HepG2 (cell line): ENCODE measurements around the gene FXYD5. TPM values are rescaled to one million over a fixed set of nuclear protein-coding genes. Genes with fewer than 3 reads are reported as not detected.

Source experiments
- ATAC-seq: fragments of 200-7000 bp; cut with Tn5 transposase; 3 replicates; pipeline ENCODE4 v1.9.1; 2020; ENCODE audit warnings: mild to moderate bottlenecking, moderate library complexity
- BruUV-seq: library from RNA; stranded (reverse); fragments of 400-500 nt; replicated peaks from 2 replicates; lab custom pipeline; 2021; lab: Mats Ljungman, UMichigan
- CTCF ChIA-PET: fragments of 300-600 bp; formaldehyde crosslinking; extraction: SDS; loops from one replicate; lab custom pipeline; 2021; ENCODE audit warnings: low total read pairs, inconsistent platforms, low intra/inter-chr PET ratio; lab: Yijun Ruan, JAX
- POLR2A ChIA-PET: fragments of 350-600 bp; sonication (Branson Sonifier 250); formaldehyde crosslinking; loops from one replicate; lab custom pipeline; 2020; ENCODE audit warnings: antibody characterized with exemption, inconsistent platforms; lab: Yijun Ruan, JAX
- DNase-seq: peaks from one replicate; pipeline ENCODE4 v3.0.0-alpha.2; 2015; ENCODE audit warnings: low spot score
- FAIRE-seq: peaks from 3 replicates; lab custom pipeline; 2011; peaks lifted over from hg19 to GRCh38; lab: Jason Lieb, UNC
- H2AFZ ChIP-seq: one replicate; pipeline ENCODE4 v1.6.1; 2011; ENCODE audit warnings: low read length, inconsistent platforms
- H3K27ac ChIP-seq: fragments of 300-600 bp; 3 replicates; pipeline ENCODE4 v1.8.0; 2011; ENCODE audit warnings: mixed run types, mild to moderate bottlenecking, mixed read lengths, low read length, inconsistent platforms; ENCODE audit not compliant: insufficient read depth; ENCODE audit errors: extremely low read length
- H3K27me3 ChIP-seq, 2 experiments: fragments of 200-600 bp in 1 of 2; 2 replicates in 1 of 2; 3 replicates in 1 of 2; pipeline versions ENCODE4 v1.6.0 to v1.8.0; 2011; ENCODE audit warnings: low read length in 2 of 2, mild to moderate bottlenecking in 2 of 2, moderate library complexity in 2 of 2, inconsistent platforms in 1 of 2; ENCODE audit not compliant: insufficient read depth in 2 of 2, control insufficient read depth in 1 of 2
- H3K36me3 ChIP-seq, 2 experiments: fragments of 200-600 bp in 1 of 2; replicated peaks in 1 of 2; 2 replicates in 1 of 2; 3 replicates in 1 of 2; pipeline versions ENCODE4 v1.5.1 to v1.8.0; 2011; ENCODE audit warnings: low read length in 2 of 2, inconsistent platforms in 1 of 2; ENCODE audit not compliant: insufficient read depth in 2 of 2, control insufficient read depth in 1 of 2
- H3K4me1 ChIP-seq: 2 replicates; pipeline ENCODE4 v1.5.1; 2012; ENCODE audit warnings: low read length, inconsistent platforms; ENCODE audit not compliant: insufficient read depth
- H3K4me2 ChIP-seq: 2 replicates; pipeline ENCODE4 v1.6.0; 2011; ENCODE audit warnings: low read depth, low read length, inconsistent platforms
- H3K4me3 ChIP-seq, 3 experiments: fragments of 200-600 bp in 1 of 3; sonication (generic), shearing (Covaris generic) in 1 of 3; replicated peaks in 1 of 3; 2 replicates each; pipeline ENCODE4 v1.5.1; 2011 to 2016; ENCODE audit warnings: low read length in 3 of 3, inconsistent platforms in 2 of 3, low read depth in 2 of 3, mild to moderate bottlenecking in 2 of 3, control low read depth in 1 of 3, mixed read lengths in 1 of 3; ENCODE audit not compliant: insufficient read depth in 1 of 3
- H3K79me2 ChIP-seq: one replicate; pipeline ENCODE4 v1.6.1; 2011; ENCODE audit warnings: low read length, inconsistent platforms; ENCODE audit not compliant: insufficient read depth
- H3K9ac ChIP-seq: 2 replicates; pipeline ENCODE4 v1.6.0; 2011; ENCODE audit warnings: mild to moderate bottlenecking, low read depth, low read length, inconsistent platforms; ENCODE audit not compliant: insufficient read depth
- H3K9me3 ChIP-seq: 2 replicates; pipeline ENCODE4 v1.5.1; 2012; ENCODE audit warnings: mild to moderate bottlenecking, low read length
- H4K20me1 ChIP-seq: 2 replicates; pipeline ENCODE4 v1.6.0; 2011; ENCODE audit warnings: inconsistent platforms, mild to moderate bottlenecking, low read length, moderate library complexity; ENCODE audit not compliant: insufficient read depth
- CEBPB ChIP-seq: IDR thresholded peaks from 2 replicates; pipeline ENCODE4 v1.6.1; 2011; ENCODE audit warnings: low read depth, low read length, improper control_type of control experiment, borderline replicate concordance
- GABPB1 ChIP-seq: IDR thresholded peaks from 2 replicates; pipeline ENCODE4 v1.6.1; 2016; ENCODE audit warnings: mild to moderate bottlenecking, missing genetic modification reagents, moderate library complexity, missing compliant biosample characterization
- MED1 ChIP-seq: sonication (generic); formaldehyde crosslinking; IDR thresholded peaks from 2 replicates; pipeline ENCODE4 v1.4.0; 2020; ENCODE audit warnings: missing genetic modification reagents
- NCOA2 ChIP-seq: sonication (generic); formaldehyde crosslinking; IDR thresholded peaks from 2 replicates; pipeline ENCODE4 v1.8.0; 2022; ENCODE audit warnings: inconsistent platforms
- RCOR2 ChIP-seq: IDR thresholded peaks from 2 replicates; pipeline ENCODE4 v1.6.1; 2016; ENCODE audit warnings: missing biosample characterization, missing genetic modification reagents
- RXRB ChIP-seq: IDR thresholded peaks from 2 replicates; pipeline ENCODE4 v1.6.1; 2016; ENCODE audit warnings: borderline replicate concordance, missing genetic modification reagents, missing compliant biosample characterization
- SALL1 ChIP-seq: sonication (generic); formaldehyde crosslinking; IDR thresholded peaks from 2 replicates; pipeline ENCODE4 v1.8.0; 2022; ENCODE audit warnings: mild to moderate bottlenecking, missing genetic modification reagents
- ZBTB20 ChIP-seq: sonication (generic); formaldehyde crosslinking; IDR thresholded peaks from 2 replicates; pipeline ENCODE4 v1.8.1; 2023; ENCODE audit warnings: missing genetic modification reagents, low read depth, mild to moderate bottlenecking, borderline replicate concordance
- ZNF160 ChIP-seq: sonication (generic); formaldehyde crosslinking; IDR thresholded peaks from 2 replicates; pipeline ENCODE4 v1.8.0; 2022; ENCODE audit warnings: mild to moderate bottlenecking, inconsistent platforms, missing genetic modification reagents
- ZNF552 ChIP-seq: sonication (generic); formaldehyde crosslinking; IDR thresholded peaks from 2 replicates; pipeline ENCODE4 v1.9.0; 2022; ENCODE audit warnings: missing genetic modification reagents, mild to moderate bottlenecking, borderline replicate concordance
- ZNF644 ChIP-seq: IDR thresholded peaks from 2 replicates; pipeline ENCODE4 v1.6.1; 2016; ENCODE audit warnings: low read depth
- ZNF687 ChIP-seq: sonication (generic); formaldehyde crosslinking; IDR thresholded peaks from 2 replicates; pipeline ENCODE4 v1.5.1; 2020; ENCODE audit warnings: mild to moderate bottlenecking, missing genetic modification reagents, moderate library complexity
- ZSCAN20 ChIP-seq: sonication (generic); formaldehyde crosslinking; IDR thresholded peaks from 2 replicates; pipeline ENCODE4 v1.4.0; 2020; ENCODE audit warnings: missing genetic modification reagents, mild to moderate bottlenecking, borderline replicate concordance
- WGBS: methylation state at CpG from one replicate; pipeline ENCODE4 v1.1.6; 2017; ENCODE audit warnings: low lambda C conversion rate; 5-methylcytosine and 5-hydroxymethylcytosine counted together
- in situ Hi-C: cut with HindIII; loops from 2 replicates; pipeline ENCODE4 v1.10.0; 2017; ENCODE audit warnings: low pct_unique_long_range_greater_than_20kb; ENCODE audit not compliant: extremely low pct_ligation_motif_present
- intact Hi-C: fragments of 100-400 bp; cut with micrococcal nuclease; formaldehyde crosslinking; loops from one replicate; pipeline ENCODE4 v1.10.0; 2022; ENCODE audit not compliant: unreplicated experiment
- polyA plus RNA-seq, 8 experiments: library from polyadenylated mRNA; depleted of rRNA in 3 of 8; stranded (reverse) in 7 of 8; unstranded in 1 of 8; fragments of >200 nt; fragmentation: Illumina TruSeq in 4 of 8; extraction: Trizol in 4 of 8; gene quantifications; 2 replicates each; pipeline versions ENCODE4 v1.2.1 to v1.2.3, GENCODE V29; 2011 to 2016; ENCODE audit warnings: low read depth in 4 of 8, missing spikeins in 1 of 8, mixed read lengths in 1 of 8; ENCODE audit not compliant: insufficient read depth in 1 of 8
- total RNA-seq, 5 experiments: library from RNA; depleted of rRNA; stranded (reverse); fragments of >200 nt; fragmentation: Illumina TruSeq; extraction: Trizol; gene quantifications; 2 replicates each; pipeline ENCODE4 v1.2.3, GENCODE V29; 2016; ENCODE audit warnings: low read depth in 1 of 5

The FXYD5 gene
- total and polyA plus RNA-seq, 2 of the 13 experiments (the other 11 are each of a cell fraction or from before 2014, with no cell fraction given): 0.65 TPM; not detected in 1

- POLR2A ChIA-PET: no interaction called here
- H3K4me2 ChIP-seq: no peak overlapping the region
Observed at GRCh38 chr19:35122687-35123551, 31.6 kb upstream of the FXYD5 start.

More at GRCh38 chr19:35122687-35123551, 31.6 kb upstream of the FXYD5 start:
- intact Hi-C loops: no loop called here
- Histone ChIP-seq H3K9ac (no peak overlapping the region), H3K9me3 (no peaks in the 10 kb centered on the region), H3K4me1 (peaks cover 88% of the 10 kb centered on the region)
- no peak for DNase-seq
- no peak for TF ChIP-seq GABPB1 (CRISPR knock-in tag)
- no peak for TF ChIP-seq MED1 (CRISPR knock-in tag)
- TF ChIP-seq ZNF644: no peak
- TF ChIP-seq NCOA2: no peak
- no peak for TF ChIP-seq ZBTB20 (CRISPR knock-in tag)
- TF ChIP-seq ZSCAN20 (CRISPR knock-in tag): no peak
- no peak for TF ChIP-seq ZNF552 (CRISPR knock-in tag)
- TF ChIP-seq ZNF160 (CRISPR knock-in tag): no peak
- TF ChIP-seq CEBPB: peak; percentile 51; the same call in 1 of the 2 replicates
- TF ChIP-seq SALL1 (CRISPR knock-in tag): no peak
- TF ChIP-seq RXRB (CRISPR knock-in tag): no peak
- TF ChIP-seq ZNF687: peak; percentile 42; the same call in 1 of the 2 replicates
- TF ChIP-seq RCOR2 (CRISPR knock-in tag): no peak
- TF ChIP-seq, all 625 proteins: peak for 2
- CTCF ChIA-PET: no interaction called here
- Histone ChIP-seq H3K79me2 (no peaks in the 10 kb centered on the region), H3K27me3 (no peaks in the 10 kb centered on the region), H3K36me3 (no peaks in the 10 kb centered on the region), H4K20me1 (no peaks in the 10 kb centered on the region), H3K27ac (no peak overlapping the region), H2AFZ (no peak overlapping the region), H3K4me3 (no peak overlapping the region)
- in situ Hi-C loops: no loop called here
- ATAC-seq (no peak), FAIRE-seq (no peak)
- BruUV-seq: no TSS peak
- WGBS: 87% methylated on average over 14 of the region's 19 CpGs
